Neural crest cell (in vitro differentiated cells): Measurements from ENCODE around the gene USP13. TPM values are rescaled to one million over a fixed set of nuclear protein-coding genes. Genes with fewer than 3 reads are reported as not detected.

Source experiments
- DNase-seq: peaks from one replicate; pipeline ENCODE4 v3.0.0; 2021; ENCODE audit warnings: low read depth, mixed read lengths, low spot score
- H3K27ac Mint-ChIP-seq: one replicate; pipeline ENCODE4 v1.8.0; 2021; ENCODE audit warnings: mild to moderate bottlenecking, mixed read lengths; ENCODE audit not compliant: unreplicated experiment
- H3K27me3 Mint-ChIP-seq: 2 replicates; pipeline ENCODE4 v1.8.0; 2021; ENCODE audit warnings: low read depth, mild to moderate bottlenecking, mixed read lengths
- H3K36me3 Mint-ChIP-seq: 2 replicates; pipeline ENCODE4 v1.8.0; 2021; ENCODE audit warnings: low read depth, mild to moderate bottlenecking, mixed read lengths
- H3K4me1 Mint-ChIP-seq: 2 replicates; pipeline ENCODE4 v1.8.0; 2021; ENCODE audit warnings: mixed read lengths
- H3K4me3 Mint-ChIP-seq: one replicate; pipeline ENCODE4 v1.8.0; 2021; ENCODE audit warnings: mild to moderate bottlenecking, mixed read lengths
- H3K9me3 Mint-ChIP-seq: 2 replicates; pipeline ENCODE4 v1.8.0; 2021; ENCODE audit warnings: mixed read lengths
- CTCF ChIP-seq: fragments of 200-600 bp; sonication (generic); conservative IDR thresholded peaks from 2 replicates; pipeline ENCODE4 v1.5.0; 2021; ENCODE audit warnings: antibody characterized with exemption, mild to moderate bottlenecking
- total RNA-seq: library from RNA; stranded (reverse); gene quantifications from 2 replicates; pipeline ENCODE4 v1.2.1, GENCODE V29; 2021

USP13 gene
- total RNA-seq, 1 donor from 2014 or later, result 26.7 TPM

GRCh38 chr3:179734497-179735281 lies 81.8 kb downstream of the USP13 start:
- no peak for TF ChIP-seq CTCF
- Mint-ChIP-seq H3K27me3 (no peaks in the 10 kb centered on the region), H3K4me1 (no peaks in the 10 kb centered on the region), H3K4me3 (no peak overlapping the region), H3K27ac (peak overlapping the region; percentile 68), H3K36me3 (peaks cover 16% of the 10 kb centered on the region), H3K9me3 (no peaks in the 10 kb centered on the region)
- no peak for DNase-seq

GRCh38 chr3:179735321-179735720 lies 82.5 kb downstream of the USP13 start:
- no peak for TF ChIP-seq CTCF
- H3K4me1 Mint-ChIP-seq, result no peaks in the 10 kb centered on the region
- DNase-seq, result no peak
- H3K36me3 Mint-ChIP-seq, result peaks cover 16% of the 10 kb centered on the region
- H3K27ac Mint-ChIP-seq, result peak overlapping the region; percentile 68
- H3K4me3 Mint-ChIP-seq, result no peak overlapping the region
- H3K27me3 Mint-ChIP-seq, result no peaks in the 10 kb centered on the region
- H3K9me3 Mint-ChIP-seq, result no peaks in the 10 kb centered on the region

- H3K4me1 Mint-ChIP-seq, result no peaks in the 10 kb centered on the region
- H3K4me3 Mint-ChIP-seq, result no peak overlapping the region
- no peak overlapping the region for H3K27ac Mint-ChIP-seq
- peaks cover 13% of the 10 kb centered on the region for H3K36me3 Mint-ChIP-seq
- H3K9me3 Mint-ChIP-seq, result no peaks in the 10 kb centered on the region
- TF ChIP-seq CTCF, result no peak
- DNase-seq, result no peak
- no peaks in the 10 kb centered on the region for H3K27me3 Mint-ChIP-seq
Observed at GRCh38 chr3:179738998-179739397, 86.2 kb downstream of the USP13 start.

- H3K36me3 Mint-ChIP-seq, result peaks cover 15% of the 10 kb centered on the region
- no peaks in the 10 kb centered on the region for H3K27me3 Mint-ChIP-seq
- no peak for TF ChIP-seq CTCF
- no peak for DNase-seq
- no peak overlapping the region for H3K27ac Mint-ChIP-seq
- no peak overlapping the region for H3K4me3 Mint-ChIP-seq
- H3K4me1 Mint-ChIP-seq, result no peaks in the 10 kb centered on the region
- H3K9me3 Mint-ChIP-seq, result no peaks in the 10 kb centered on the region
Observed at GRCh38 chr3:179739816-179740594, 87.2 kb downstream of the USP13 start.

- Mint-ChIP-seq H3K27ac (no peak overlapping the region), H3K9me3 (no peaks in the 10 kb centered on the region), H3K4me3 (no peak overlapping the region), H3K4me1 (no peaks in the 10 kb centered on the region), H3K27me3 (no peaks in the 10 kb centered on the region), H3K36me3 (peaks cover 15% of the 10 kb centered on the region)
- no peak for TF ChIP-seq CTCF
- DNase-seq, result no peak
Observed at GRCh38 chr3:179743913-179744312, 91.1 kb downstream of the USP13 start.
